ENCODE data around the gene CDC42.
A peak's percentile ranks its signal among the peaks of the same experiment; 100 is the strongest.

The CDC42 gene

DNA sequence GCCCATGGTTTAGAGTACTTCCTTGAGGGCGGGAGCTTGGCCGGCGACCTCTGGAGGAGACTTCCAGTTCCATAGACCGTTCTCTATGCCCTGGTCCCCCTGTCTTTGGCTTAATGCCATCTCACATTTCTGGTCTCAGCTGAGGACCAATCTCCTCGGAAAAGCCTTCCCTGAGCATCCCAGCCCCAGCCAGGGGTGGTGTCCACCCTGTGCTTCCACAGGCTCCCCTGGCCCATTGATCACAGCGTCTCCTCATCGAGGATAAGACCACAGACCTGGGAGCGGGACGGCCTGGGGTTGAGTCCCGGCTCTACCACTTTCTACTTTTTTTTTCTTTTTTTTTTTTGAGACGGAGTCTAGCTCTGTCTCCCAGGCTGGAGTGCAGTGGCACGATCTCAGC lies 75.9 kb downstream of the CDC42 start:
- DNase-seq (ENCODE audit: low read depth) = no peak

- no peak for DNase-seq (ENCODE audit: low read depth)
Measured at GRCh38 chr1:22129501-22130117, 77.1 kb downstream of the CDC42 start.

- DNase-seq (ENCODE audit: low read depth) = no peak
Measured at GRCh38 chr1:22131062-22131461, 78.6 kb downstream of the CDC42 start.

GRCh38 chr1:22131875-22132486 lies 79.5 kb downstream of the CDC42 start:
- peak; percentile 44 for DNase-seq (ENCODE audit: low read depth)

DNA sequence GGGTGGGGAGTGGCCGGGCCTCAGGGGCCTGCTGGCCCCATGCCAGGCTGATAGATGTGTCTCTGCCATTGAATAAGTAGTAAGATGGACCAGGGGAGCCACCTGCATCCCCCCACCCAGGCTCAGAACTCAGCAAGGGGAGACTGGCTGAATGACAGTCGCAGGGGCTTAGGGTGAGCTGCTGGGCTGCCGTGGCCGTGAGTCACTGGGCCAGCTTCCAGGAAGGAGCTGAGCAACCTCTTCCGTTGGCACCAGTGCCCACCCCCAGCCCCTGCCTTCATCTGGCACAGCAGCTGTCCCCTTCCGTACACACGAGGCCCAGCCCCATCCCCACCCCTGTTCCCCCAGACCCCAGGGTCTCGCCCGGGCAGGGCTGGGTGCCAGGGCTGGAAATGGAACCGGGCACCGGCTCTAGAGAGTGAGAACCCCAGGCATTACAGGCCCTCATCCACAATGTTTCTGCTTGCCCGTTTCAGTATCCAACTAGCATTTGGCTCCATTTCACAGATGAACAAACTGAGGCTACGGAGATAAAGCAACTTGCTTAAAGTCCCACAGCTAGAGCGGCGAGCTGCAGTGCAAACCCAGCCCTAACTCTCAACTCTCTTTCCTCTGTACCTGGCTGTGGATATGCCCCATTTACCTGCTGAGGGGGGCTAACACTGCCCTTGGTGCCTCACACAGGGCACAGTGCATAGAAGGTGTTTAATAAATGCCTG lies 80.2 kb downstream of the CDC42 start:
- DNase-seq (ENCODE audit: low read depth) = no peak

DNA sequence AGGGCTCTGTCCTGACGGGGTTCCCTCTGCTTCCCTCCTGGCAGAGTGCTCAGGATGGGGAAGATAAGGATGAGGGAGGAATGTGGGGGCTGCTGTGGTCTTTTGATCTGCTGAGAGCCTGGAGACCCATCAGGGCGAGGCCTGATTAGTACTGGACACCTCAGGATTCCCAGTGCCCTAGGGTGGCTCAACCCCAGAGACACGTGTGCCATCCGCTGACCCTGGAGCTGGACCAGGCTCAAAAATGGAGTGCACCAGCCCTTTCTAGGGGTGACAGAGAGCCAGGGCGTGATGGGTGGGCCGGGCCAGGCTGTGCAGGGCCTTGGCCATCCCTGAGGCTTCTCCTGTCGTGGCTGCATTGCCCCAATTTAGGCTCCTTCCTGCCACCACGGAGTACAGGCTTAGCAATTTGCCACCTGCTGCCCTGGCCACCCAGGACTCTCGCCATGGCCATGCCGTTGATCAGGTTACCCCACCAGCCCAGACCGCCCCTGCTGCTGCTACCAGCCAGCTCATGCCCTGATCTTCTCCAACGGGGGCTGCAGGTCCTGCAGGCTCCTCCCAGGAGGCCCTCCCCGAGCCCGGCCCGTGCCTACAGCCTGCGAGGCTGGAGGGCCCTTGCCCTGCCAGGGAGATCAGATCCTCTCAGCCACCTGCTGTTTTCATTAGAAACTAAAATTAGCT lies 80.9 kb downstream of the CDC42 start:
- DNase-seq (ENCODE audit: low read depth) = no peak

- no peak for DNase-seq (ENCODE audit: low read depth)
Measured at GRCh38 chr1:22133931-22134324, 81.4 kb downstream of the CDC42 start.

GRCh38 chr1:22137004-22137720 lies 84.7 kb downstream of the CDC42 start:
- DNase-seq (ENCODE audit: low read depth) = no peak

- no peak for DNase-seq (ENCODE audit: low read depth)
Measured at GRCh38 chr1:22139066-22139594, 86.6 kb downstream of the CDC42 start.

DNA sequence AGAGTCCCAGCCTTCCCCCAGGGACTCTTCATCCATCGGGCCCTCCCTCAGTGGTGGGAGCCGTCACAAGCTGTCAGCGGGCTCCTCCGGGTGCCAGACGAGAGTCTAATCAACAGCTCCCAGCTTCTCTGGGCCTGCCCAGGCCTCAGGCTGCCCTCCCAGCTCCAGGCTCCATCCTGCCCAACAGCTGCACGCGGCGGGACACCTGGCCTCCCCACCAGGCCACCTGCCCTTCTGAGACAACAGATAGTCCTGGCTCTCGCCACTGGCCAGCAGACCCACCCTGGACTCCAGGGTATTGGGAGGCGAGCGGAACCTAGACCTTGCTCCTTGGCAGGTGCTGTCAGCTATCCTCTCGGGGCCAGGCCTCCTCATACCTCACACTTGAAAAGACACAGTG lies 87.3 kb downstream of the CDC42 start:
- DNase-seq (ENCODE audit: low read depth) = no peak

Data from stimulated activated CD8-positive, alpha-beta memory T cell treated with anti-CD3 and anti-CD28 coated beads, Interleukin-15, amount 100 ng/mL, for 24 hours (primary cell).